GM12878 (cell line): ENCODE data around the gene NBPF1. TPM values are rescaled to one million over a fixed set of nuclear protein-coding genes. Genes with fewer than 3 reads are reported as not detected.

Experiments used
- KLF5 ChIP-seq: fragments of 450-650 bp; IDR thresholded peaks from 2 replicates; pipeline ENCODE4 v1.6.1; 2014; ENCODE audit warnings: mild to moderate bottlenecking; ENCODE audit not compliant: partially characterized antibody
- MYC ChIP-seq: IDR thresholded peaks from 2 replicates; pipeline ENCODE4 v1.6.1; 2011; ENCODE audit warnings: mild to moderate bottlenecking, low read length, moderate library complexity, inconsistent platforms; ENCODE audit not compliant: insufficient read depth, insufficient replicate concordance, insufficient read length, severe bottlenecking
- NFXL1 ChIP-seq: fragments of 450-650 bp; IDR thresholded peaks from 2 replicates; pipeline ENCODE4 v1.6.1; 2017; ENCODE audit warnings: antibody characterized with exemption, mild to moderate bottlenecking, borderline replicate concordance
- polyA plus RNA-seq, 11 experiments: library from polyadenylated mRNA; depleted of rRNA in 4 of 11; unstranded in 6 of 11; stranded (reverse) in 5 of 11; fragments of >200 nt; fragmentation: Nextera tagmentation in 4 of 11; fragmentation: Illumina TruSeq in 1 of 11; extraction: Ambion mirVana in 4 of 11; extraction: Trizol in 1 of 11; gene quantifications; 1 replicate in 1 of 11; 2 replicates in 10 of 11; pipeline versions ENCODE4 v1.2.1 to v1.2.3, GENCODE V29; 2011 to 2016; ENCODE audit warnings: inconsistent platforms in 2 of 11, missing spikeins in 2 of 11, low read depth in 1 of 11
- total RNA-seq, 4 experiments: library from RNA; depleted of rRNA in 3 of 4; stranded (reverse); fragments of >200 nt in 3 of 4; fragmentation: Illumina TruSeq in 1 of 4; extraction: Trizol in 1 of 4; gene quantifications; 2 replicates each; pipeline versions ENCODE4 v1.2.1 to v1.2.3, GENCODE V29; 2013 to 2021
- TF ChIP-seq, protein P1 (sequence below): IDR thresholded peaks from 2 replicates; pipeline ENCODE4 v1.6.1; 2011; ENCODE audit warnings: borderline replicate concordance, low read depth, mild to moderate bottlenecking, moderate library complexity, mixed read lengths, low read length; ENCODE audit not compliant: insufficient read depth; ENCODE audit errors: extremely low read length
- TF ChIP-seq, protein P2 (sequence below): fragments of 450-650 bp; formaldehyde crosslinking; IDR thresholded peaks from 2 replicates; pipeline ENCODE4 v1.4.0; 2022; ENCODE audit warnings: mild to moderate bottlenecking, moderate library complexity

Gene NBPF1
- total and polyA plus RNA-seq, 10 of the 15 experiments (the other 5 are each of a cell fraction or from before 2014, with no cell fraction given), result 0.20 to 3.4 (median 0.71) TPM

- TF ChIP-seq MYC (no peak), KLF5 (no peak), NFXL1 (no peak)
- TF ChIP-seq, protein P1, sequence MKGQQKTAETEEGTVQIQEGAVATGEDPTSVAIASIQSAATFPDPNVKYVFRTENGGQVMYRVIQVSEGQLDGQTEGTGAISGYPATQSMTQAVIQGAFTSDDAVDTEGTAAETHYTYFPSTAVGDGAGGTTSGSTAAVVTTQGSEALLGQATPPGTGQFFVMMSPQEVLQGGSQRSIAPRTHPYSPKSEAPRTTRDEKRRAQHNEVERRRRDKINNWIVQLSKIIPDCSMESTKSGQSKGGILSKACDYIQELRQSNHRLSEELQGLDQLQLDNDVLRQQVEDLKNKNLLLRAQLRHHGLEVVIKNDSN, result no peak
- TF ChIP-seq, protein P2, sequence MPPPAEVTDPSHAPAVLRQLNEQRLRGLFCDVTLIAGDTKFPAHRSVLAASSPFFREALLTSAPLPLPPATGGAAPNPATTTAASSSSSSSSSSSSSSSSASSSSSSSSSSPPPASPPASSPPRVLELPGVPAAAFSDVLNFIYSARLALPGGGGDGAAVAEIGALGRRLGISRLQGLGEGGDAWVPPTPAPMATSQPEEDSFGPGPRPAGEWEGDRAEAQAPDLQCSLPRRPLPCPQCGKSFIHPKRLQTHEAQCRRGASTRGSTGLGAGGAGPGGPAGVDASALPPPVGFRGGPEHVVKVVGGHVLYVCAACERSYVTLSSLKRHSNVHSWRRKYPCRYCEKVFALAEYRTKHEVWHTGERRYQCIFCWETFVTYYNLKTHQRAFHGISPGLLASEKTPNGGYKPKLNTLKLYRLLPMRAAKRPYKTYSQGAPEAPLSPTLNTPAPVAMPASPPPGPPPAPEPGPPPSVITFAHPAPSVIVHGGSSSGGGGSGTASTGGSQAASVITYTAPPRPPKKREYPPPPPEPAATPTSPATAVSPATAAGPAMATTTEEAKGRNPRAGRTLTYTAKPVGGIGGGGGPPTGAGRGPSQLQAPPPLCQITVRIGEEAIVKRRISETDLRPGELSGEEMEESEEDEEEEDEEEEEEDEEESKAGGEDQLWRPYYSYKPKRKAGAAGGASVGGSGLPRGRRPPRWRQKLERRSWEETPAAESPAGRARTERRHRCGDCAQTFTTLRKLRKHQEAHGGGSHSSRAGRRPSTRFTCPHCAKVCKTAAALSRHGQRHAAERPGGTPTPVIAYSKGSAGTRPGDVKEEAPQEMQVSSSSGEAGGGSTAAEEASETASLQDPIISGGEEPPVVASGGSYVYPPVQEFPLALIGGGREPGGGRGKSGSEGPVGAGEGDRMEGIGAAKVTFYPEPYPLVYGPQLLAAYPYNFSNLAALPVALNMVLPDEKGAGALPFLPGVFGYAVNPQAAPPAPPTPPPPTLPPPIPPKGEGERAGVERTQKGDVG (CRISPR knock-in tag), result no peak
Measured at GRCh38 chr1:16608838-16609560, 4.4 kb downstream of the NBPF1 start (continued).
